NCI-H82 (cell line): ENCODE results near the gene ADSL.
"Not testable (repeated sequence)": the region's sequence is repeated elsewhere in the genome, so short reads cannot be mapped to it uniquely, and the experiment has no call there.

ENCODE experiments used
- DNase-seq: peaks from one replicate; lab custom pipeline; 2025; lab: John Stamatoyannopoulos, UW

Gene ADSL

GRCh38 chr22:40374567-40374966 lies 28.3 kb downstream of the ADSL start:
- no peak for DNase-seq

GRCh38 chr22:40376149-40376548 lies 29.8 kb downstream of the ADSL start:
- no peak for DNase-seq

- DNase-seq = no peak
These were observed 31.6 kb downstream of the ADSL start for GRCh38 chr22:40377931-40378330.

GRCh38 chr22:40378448-40378847 lies 32.1 kb downstream of the ADSL start:
- DNase-seq = not testable (repeated sequence)

- DNase-seq = no peak
These were observed 35.2 kb downstream of the ADSL start for GRCh38 chr22:40381461-40381860.

- no peak for DNase-seq
These were observed 37.6 kb downstream of the ADSL start for GRCh38 chr22:40383905-40384304.

GRCh38 chr22:40385036-40385782 lies 38.9 kb downstream of the ADSL start:
- no peak for DNase-seq

- peak; percentile 19 for DNase-seq
These were observed 41.4 kb downstream of the ADSL start for GRCh38 chr22:40387746-40388145.

GRCh38 chr22:40388231-40388630 lies 41.9 kb downstream of the ADSL start:
- no peak for DNase-seq

- no peak for DNase-seq
These were observed 45.1 kb downstream of the ADSL start for GRCh38 chr22:40391417-40391816.

- no peak for DNase-seq
These were observed 46.3 kb downstream of the ADSL start for GRCh38 chr22:40392618-40393017.

- DNase-seq = no peak
These were observed 48.3 kb downstream of the ADSL start for GRCh38 chr22:40394607-40395006.

GRCh38 chr22:40395607-40396006 lies 49.3 kb downstream of the ADSL start:
- no peak for DNase-seq

- DNase-seq = peak; percentile 45
These were observed 50.6 kb downstream of the ADSL start for GRCh38 chr22:40396882-40397281.

GRCh38 chr22:40397396-40397795 lies 51.1 kb downstream of the ADSL start:
- DNase-seq = no peak

GRCh38 chr22:40399621-40400020 lies 53.3 kb downstream of the ADSL start:
- DNase-seq = no peak

- DNase-seq = no peak
These were observed 53.9 kb downstream of the ADSL start for GRCh38 chr22:40400159-40400558.

GRCh38 chr22:40401532-40401931 lies 55.2 kb downstream of the ADSL start:
- no peak for DNase-seq

- no peak for DNase-seq
These were observed 55.7 kb downstream of the ADSL start for GRCh38 chr22:40401981-40402406.

GRCh38 chr22:40403141-40403540 lies 56.8 kb downstream of the ADSL start:
- DNase-seq = no peak

- DNase-seq = no peak
These were observed 57.4 kb downstream of the ADSL start for GRCh38 chr22:40403651-40404050.

- DNase-seq = no peak
These were observed 58.2 kb downstream of the ADSL start for GRCh38 chr22:40404251-40405177.
